ENCODE results near the gene SLC46A2. TPM values are rescaled to one million over a fixed set of nuclear protein-coding genes. Genes with fewer than 3 reads are reported as not detected.

SLC46A2 gene
- polyA plus RNA-seq, 1 donor (not counting 4 experiments of a cell fraction or from before 2014, with no cell fraction given) = not detected

- no peaks in the 10 kb centered on the region for H3K9me1 ChIP-seq (ENCODE audit: control insufficient read depth, extremely low read depth, insufficient read depth, low read length)
- H3K9me3 ChIP-seq (ENCODE audit: control insufficient read depth, low read depth, low read length) = no peaks in the 10 kb centered on the region
- H3K27ac ChIP-seq (ENCODE audit: control insufficient read depth, insufficient read depth, low read length) = no peak overlapping the region
- H3K4me2 ChIP-seq (ENCODE audit: control insufficient read depth, extremely low read depth, insufficient read depth, low read depth, low read length) = no peak overlapping the region
- dilution Hi-C loops (cut with MboI; ENCODE audit: extremely low pct_ligation_motif_present, low sequenced_read_pairs) = no loop called here
- DNase-seq (ENCODE audit: low read depth, low spot score) (no peak), FAIRE-seq (no peak)
- H3K9ac ChIP-seq (ENCODE audit: control insufficient read depth, extremely low read depth, insufficient read depth, low read length) = no peak overlapping the region
- no peaks in the 10 kb centered on the region for H3K79me2 ChIP-seq (ENCODE audit: control insufficient read depth, insufficient read depth, low read length)
- no peak overlapping the region for H2AFZ ChIP-seq (ENCODE audit: control insufficient read depth, low read length)
- H3K4me1 ChIP-seq (ENCODE audit: control insufficient read depth, extremely low read depth, insufficient read depth, low read length) = peaks cover 6% of the 10 kb centered on the region
- H3K4me3 ChIP-seq (ENCODE audit: control insufficient read depth in 2 of 3, extremely low read depth in 1 of 3, insufficient read depth in 2 of 3, low read depth in 1 of 3, low read length in 3 of 3) = no peak overlapping the region
- H3K36me3 ChIP-seq (ENCODE audit: control insufficient read depth in 2 of 2, extremely low read depth in 1 of 2, insufficient read depth in 2 of 2, low read length in 2 of 2) = peaks cover 0 to 8% of the 10 kb centered on the region in 2 experiments
- no peaks in the 10 kb centered on the region for H3K27me3 ChIP-seq (ENCODE audit: control insufficient read depth, extremely low read depth, insufficient read depth, low read length)
- TF ChIP-seq EZH2 (IDR thresholded peaks at IDR 0.05; ENCODE audit: low read length) = no peak
- TF ChIP-seq CTCF (optimal IDR thresholded peaks at IDR 0.05 in 1 of 3, IDR thresholded peaks at IDR 0.05 in 1 of 3, conservative IDR thresholded peaks at IDR 0.05 in 1 of 3; ENCODE audit: extremely low read depth in 1 of 3, insufficient read depth in 2 of 3, low read length in 3 of 3) = no peak
- H4K20me1 ChIP-seq (ENCODE audit: control insufficient read depth, extremely low read depth, insufficient read depth, low read length) = no peaks in the 10 kb centered on the region
Observed at GRCh38 chr9:112864982-112865381, 25.7 kb downstream of the SLC46A2 start.

GRCh38 chr9:112864403-112864802 lies 26.3 kb downstream of the SLC46A2 start:
- H3K4me2 ChIP-seq (ENCODE audit: control insufficient read depth, extremely low read depth, insufficient read depth, low read depth, low read length) = no peak overlapping the region
- H3K4me3 ChIP-seq (ENCODE audit: control insufficient read depth in 2 of 3, extremely low read depth in 1 of 3, insufficient read depth in 2 of 3, low read depth in 1 of 3, low read length in 3 of 3) = no peak overlapping the region
- H3K9me1 ChIP-seq (ENCODE audit: control insufficient read depth, extremely low read depth, insufficient read depth, low read length) = no peaks in the 10 kb centered on the region
- H3K36me3 ChIP-seq (ENCODE audit: control insufficient read depth in 2 of 2, extremely low read depth in 1 of 2, insufficient read depth in 2 of 2, low read length in 2 of 2) = peaks cover 0 to 8% of the 10 kb centered on the region in 2 experiments
- DNase-seq (ENCODE audit: low read depth, low spot score) = no peak
- H3K9ac ChIP-seq (ENCODE audit: control insufficient read depth, extremely low read depth, insufficient read depth, low read length) = no peak overlapping the region
- no peaks in the 10 kb centered on the region for H3K79me2 ChIP-seq (ENCODE audit: control insufficient read depth, insufficient read depth, low read length)
- H2AFZ ChIP-seq (ENCODE audit: control insufficient read depth, low read length) = no peak overlapping the region
- no peak for FAIRE-seq
- TF ChIP-seq CTCF (optimal IDR thresholded peaks at IDR 0.05 in 1 of 3, IDR thresholded peaks at IDR 0.05 in 1 of 3, conservative IDR thresholded peaks at IDR 0.05 in 1 of 3; ENCODE audit: extremely low read depth in 1 of 3, insufficient read depth in 2 of 3, low read length in 3 of 3) (no peak), EZH2 (IDR thresholded peaks at IDR 0.05; ENCODE audit: low read length) (no peak)
- dilution Hi-C loops (cut with MboI; ENCODE audit: extremely low pct_ligation_motif_present, low sequenced_read_pairs) = no loop called here
- H3K9me3 ChIP-seq (ENCODE audit: control insufficient read depth, low read depth, low read length) = no peaks in the 10 kb centered on the region
- H3K27me3 ChIP-seq (ENCODE audit: control insufficient read depth, extremely low read depth, insufficient read depth, low read length) = no peaks in the 10 kb centered on the region
- H3K4me1 ChIP-seq (ENCODE audit: control insufficient read depth, extremely low read depth, insufficient read depth, low read length) = peaks cover 6% of the 10 kb centered on the region
- no peaks in the 10 kb centered on the region for H4K20me1 ChIP-seq (ENCODE audit: control insufficient read depth, extremely low read depth, insufficient read depth, low read length)
- no peak overlapping the region for H3K27ac ChIP-seq (ENCODE audit: control insufficient read depth, insufficient read depth, low read length)

Measured in keratinocyte (primary cell).